Esophagus mucosa (tissue), 1 donor: ENCODE results near the gene FUT4. TPM values are rescaled to one million over a fixed set of nuclear protein-coding genes. Genes with fewer than 3 reads are reported as not detected.
"Not testable (repeated sequence)": the region's sequence is repeated elsewhere in the genome, so short reads cannot be mapped to it uniquely, and the experiment has no call there.

ENCODE experiments used
- ATAC-seq: fragments of 200-7000 bp; cut with Tn5 transposase; one replicate; pipeline ENCODE4 v1.9.1; 2020
- total RNA-seq: library from RNA; stranded (reverse); gene quantifications from one replicate; pipeline ENCODE4 v1.2.4, GENCODE V29; 2023
- donor health status: DM: yes; HTN: yes; CAD: no.

Gene FUT4
- total RNA-seq, 1 donor from 2014 or later = 1.4 TPM

DNA sequence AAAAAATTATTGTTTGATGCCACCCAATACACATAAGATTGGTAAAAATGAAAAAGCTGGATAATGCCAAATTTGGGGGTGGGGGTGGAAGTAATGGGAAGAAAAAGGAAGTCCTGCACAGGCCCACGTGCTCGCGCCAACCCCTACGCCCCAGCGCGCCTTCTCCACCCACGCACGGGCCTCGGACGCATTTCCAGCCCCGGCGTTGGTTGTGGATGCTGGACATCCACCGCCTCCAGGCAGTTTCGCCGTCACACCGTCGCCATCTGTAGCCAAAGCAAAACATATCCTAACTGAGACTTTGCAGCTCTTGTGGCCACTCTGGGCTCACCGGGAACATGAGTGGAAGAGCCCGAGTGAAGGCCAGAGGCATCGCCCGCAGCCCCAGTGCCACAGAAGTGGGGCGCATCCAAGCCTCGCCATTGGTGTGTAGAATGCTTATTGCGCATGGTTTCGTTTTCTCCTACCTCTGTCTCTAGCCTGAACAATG is 23.5 kb downstream of the FUT4 start, which contains the start of gene PIWIL4:
Gene PIWIL4, plus strand, starts transcription at position 188 of the 490 bp plus-strand sequence. Its CDS starts 151 bp downstream, at position 339.
- no peak for ATAC-seq

DNA sequence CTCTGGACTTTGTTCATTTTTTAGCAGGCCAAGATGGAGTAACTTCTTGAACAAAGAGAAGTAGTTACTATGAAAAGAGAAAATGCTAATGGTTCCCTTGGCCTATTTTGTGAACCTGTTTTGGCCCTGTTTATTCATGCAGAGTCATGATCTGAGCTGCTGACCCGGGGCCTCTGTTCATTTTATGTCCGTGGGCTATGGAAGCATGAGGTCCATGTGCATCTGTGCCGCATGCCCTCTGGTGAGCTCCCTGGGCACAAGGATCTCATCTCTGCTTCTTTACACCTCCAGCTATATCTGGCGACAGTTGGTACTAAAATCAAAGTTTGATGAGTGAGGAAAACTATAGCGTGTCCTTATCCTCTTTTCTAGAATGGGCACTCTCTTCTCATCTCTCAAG is 24.5 kb downstream of the FUT4 start:
- no peak for ATAC-seq

DNA sequence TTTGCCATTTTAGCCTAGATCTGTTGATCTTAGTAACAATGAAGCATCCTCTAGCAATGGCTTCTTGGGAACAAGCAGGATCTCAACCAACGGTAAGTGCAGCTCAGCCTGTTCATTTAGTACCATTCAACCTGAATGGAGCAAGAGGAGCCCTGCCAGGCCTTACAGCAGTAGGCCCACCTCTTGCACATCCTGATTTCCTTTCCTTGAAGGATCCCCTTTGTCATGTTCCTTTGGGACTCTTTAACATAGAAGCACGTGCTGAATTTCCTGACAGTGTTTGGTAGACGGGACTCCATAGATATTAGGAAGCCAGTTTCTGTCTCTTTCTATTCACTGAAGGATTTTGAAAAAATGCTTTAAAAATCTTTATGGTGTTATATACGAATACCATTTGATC is 25.0 kb downstream of the FUT4 start:
- ATAC-seq = no peak

DNA sequence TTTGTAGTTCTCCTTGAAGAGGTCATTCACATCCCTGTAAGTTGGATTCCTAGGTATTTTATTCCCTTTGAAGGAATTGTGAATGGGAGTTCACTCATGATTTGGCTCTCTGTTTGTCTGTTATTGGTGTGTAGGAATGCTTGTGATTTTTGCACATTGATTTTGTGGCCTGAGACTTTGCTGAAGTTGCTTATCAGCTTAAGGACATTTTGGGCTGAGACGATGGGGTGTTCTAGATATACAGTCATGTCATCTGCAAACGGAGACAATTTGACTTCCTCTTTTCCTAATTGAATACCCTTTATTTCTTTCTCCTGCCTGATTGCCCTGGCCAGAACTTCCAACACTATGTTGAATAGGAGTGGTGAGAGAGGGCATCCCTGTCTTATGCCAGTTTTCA is 29.3 kb downstream of the FUT4 start:
- ATAC-seq = not testable (repeated sequence)

DNA sequence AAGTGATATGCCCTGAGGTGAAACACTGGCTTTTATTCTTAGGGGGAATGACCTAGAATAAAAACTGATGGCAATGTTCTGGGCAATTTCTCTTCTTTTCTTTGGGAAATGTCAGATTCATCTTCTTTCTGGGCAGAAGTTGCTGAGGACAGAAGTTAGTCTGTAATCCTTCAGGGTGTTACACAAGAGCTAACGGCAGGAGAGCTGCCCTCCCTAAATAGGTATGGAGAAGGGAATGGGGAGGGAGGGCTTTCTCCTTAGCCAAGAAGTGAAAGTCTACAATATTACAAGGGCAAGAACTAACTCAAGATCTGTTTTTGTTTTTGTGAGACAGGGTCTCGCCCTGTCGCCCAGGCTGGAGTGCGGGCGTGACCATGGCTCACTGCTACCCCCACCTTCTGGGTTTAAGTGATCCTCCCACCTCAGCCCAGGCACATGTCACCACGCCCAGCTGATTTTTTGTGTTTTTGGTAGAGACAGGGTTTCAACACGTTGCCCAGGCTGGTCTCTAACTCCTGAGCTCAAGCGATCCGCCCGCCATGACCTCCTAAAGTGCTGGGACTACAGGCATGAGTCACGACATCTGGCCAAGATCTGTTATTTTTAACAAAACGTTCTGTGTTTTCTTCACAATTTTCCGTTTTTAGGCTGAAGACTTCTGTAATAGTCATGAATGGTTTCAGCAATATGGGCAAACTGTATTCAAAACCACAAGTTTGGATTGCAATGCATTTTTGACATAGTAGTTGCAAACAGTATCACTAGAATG is 30.7 kb downstream of the FUT4 start:
- ATAC-seq = no peak

DNA sequence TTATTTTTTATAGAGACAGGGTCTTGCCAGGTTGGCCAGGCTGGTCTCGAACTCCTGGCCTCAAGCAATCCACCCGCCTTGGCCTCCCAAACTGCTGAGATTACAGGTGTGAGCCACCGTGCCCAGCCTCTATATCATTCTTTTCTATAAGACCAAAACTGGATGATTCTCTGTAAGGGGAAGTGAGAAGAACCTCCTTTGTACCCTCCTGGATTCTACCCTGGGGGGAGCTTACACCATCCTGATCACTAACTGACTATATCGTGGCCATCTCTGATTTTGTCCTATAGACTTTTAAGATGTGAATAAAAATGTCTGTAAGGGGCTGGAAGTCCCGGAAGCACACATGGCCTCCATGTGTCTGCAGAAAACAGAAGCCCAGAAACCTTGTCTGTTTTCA is 32.6 kb downstream of the FUT4 start:
- no peak for ATAC-seq

DNA sequence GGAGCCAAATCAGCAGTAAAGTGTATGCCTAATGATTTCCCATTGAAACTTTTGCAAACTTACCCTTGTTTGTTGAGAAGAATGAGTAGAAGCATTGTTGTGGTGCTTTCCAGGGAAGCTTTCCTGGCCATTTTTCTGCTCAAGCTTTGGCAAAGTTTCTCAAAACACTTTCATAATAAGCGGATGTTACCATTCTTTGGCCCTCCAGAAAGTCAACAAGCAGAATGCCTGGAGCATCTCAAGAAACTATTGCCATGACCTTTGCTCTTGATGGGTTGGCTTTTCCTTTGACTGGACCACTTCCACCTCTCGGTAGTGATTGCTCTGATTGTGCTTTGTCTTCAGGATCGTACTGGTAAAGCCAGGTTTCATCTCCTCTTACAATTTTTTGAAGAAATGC is 34.1 kb downstream of the FUT4 start:
- ATAC-seq = no peak

DNA sequence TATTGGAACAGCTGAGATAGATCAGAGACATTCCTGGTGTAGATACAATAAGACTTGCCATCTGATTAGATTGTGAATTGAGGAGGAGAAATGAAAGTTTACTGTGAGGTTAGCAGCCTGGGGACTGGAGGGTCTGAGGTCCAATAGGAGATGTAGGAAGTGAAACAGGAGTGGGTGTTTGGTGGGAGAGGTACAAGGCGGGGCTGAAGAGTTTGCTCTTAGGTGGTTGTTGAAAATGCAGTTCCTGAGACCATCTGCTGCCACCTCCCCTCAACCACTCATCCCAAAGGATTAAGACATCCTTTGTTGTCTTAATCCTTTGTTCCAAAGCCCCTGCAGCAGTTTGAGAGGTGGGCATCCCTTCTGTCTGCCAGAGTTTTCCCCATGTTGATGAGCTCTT is 38.2 kb downstream of the FUT4 start:
- ATAC-seq = no peak

DNA sequence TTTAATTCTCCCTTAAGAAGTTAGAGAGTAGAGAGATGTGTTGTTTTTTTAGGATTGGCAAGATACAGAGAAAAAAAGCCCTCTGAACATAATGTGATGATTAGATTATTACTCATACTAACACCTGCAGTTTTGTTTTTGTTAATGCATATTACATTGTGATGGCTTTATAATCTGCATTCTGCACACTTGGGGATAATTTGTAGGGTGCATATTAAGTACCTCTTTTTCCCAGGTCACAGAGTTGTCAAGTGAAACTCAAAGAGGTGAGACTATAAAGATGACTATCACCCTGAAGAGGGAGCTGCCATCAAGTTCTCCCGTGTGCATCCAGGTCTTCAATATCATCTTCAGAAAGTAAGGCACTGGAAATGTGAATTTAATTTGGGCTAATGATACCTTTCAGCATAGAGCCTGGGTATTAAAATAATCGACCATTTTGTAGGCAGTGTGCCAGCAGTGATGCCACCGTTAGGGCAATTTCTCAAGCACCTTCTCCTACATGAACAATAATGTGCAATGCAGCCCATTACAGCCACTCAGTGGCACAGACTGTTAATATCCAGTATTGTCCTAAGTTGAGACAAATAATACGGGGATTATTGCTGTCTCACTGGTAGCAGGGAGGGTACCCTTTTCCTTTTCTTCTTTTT is 39.6 kb downstream of the FUT4 start:
- ATAC-seq = no peak

DNA sequence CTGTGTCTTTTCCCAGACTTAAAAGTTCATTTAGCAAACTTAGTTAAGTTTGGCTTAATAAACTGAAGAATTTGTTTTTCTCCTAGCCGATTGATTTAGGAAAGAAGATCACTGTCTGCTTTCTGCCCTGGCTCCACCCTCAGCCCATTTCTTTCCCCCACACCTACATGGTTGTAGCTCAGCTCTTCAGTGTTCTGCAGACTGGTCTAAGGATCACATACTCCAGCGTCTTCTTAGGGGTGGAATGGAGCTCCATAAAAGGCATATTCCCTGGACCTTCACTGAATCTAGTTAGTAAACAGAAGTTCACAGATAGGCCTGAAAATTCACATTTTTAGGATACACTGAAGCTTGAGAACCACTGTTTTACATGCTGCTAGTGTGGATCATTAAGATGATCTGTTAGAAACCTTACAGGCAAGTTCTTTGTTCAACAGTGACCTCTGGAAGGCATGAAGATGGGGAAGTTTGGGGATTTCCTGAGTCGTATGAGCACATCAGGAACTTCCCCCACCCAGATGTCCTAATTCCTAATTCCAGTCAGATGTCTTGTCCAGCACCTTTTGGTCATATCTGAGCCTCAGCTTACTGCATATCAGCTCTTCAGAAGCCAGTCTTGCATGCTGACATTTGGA is 40.3 kb downstream of the FUT4 start:
- ATAC-seq = no peak

DNA sequence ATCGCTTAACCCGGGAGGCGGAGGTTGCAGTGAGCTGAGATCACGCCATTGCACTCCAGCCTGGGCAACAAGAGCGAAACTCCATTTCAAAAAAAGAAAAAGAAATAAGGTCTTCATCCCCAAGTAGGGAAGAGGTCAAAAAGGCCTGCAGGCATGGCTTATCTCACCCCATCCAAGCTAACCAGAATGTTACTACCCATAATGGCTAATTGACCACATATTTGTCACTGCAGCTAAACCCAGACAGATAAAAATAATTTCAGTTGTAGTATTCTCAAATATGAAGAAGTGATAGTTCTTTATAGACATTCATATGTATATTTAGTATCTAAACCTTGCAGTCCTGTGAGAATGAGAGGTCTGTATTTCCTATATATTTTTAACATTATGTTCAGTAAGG is 41.3 kb downstream of the FUT4 start:
- ATAC-seq = no peak

DNA sequence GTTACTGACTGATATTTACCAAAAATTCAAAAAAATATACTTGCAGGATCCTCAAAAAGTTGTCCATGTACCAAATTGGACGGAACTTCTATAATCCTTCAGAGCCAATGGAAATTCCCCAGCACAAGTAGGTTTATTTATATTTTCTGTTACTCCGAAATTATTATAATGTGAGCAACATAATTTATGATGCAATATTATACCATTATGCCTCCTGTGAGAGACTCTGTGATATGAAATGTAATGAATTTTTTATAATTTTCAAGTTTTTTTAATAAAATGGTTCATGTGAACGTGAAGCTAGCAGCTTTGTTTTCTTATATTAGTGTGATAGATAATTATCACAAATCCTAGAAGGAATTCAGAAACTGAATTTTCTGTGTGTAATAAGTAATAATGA is 41.7 kb downstream of the FUT4 start:
- no peak for ATAC-seq

DNA sequence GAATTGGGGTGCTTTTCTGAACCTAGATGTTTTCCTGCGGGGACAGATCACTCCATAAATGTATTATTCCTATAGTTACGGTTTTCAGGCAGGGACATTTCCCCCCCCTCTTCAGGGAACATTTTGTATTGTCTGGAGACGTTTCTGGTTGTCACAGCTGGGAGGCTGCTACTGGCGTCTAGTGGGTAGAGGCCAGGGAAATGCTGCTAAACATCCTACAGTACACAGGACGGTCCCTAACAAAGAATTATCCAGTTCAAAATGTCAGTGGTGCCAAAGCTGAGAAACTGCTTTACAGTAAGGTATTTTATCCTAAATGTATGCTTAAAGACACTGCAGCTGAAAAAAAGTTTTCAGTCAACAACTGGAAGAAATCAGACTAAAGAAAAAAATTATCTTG is 42.8 kb downstream of the FUT4 start:
- ATAC-seq = no peak

DNA sequence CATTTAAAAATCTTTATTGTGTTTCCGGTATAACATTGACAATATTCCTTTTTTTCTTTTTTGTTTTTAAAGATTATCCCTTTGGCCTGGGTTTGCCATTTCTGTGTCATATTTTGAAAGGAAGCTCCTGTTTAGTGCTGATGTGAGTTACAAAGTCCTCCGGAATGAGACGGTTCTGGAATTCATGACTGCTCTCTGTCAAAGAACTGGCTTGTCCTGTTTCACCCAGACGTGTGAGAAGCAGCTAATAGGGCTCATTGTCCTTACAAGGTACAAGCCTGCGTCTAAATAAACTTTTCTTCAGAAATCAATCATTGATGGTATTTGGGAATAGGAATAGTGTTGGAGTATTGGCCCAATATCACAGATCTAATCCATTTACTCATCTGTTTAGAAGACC is 43.3 kb downstream of the FUT4 start:
- peak; percentile 56 for ATAC-seq

DNA sequence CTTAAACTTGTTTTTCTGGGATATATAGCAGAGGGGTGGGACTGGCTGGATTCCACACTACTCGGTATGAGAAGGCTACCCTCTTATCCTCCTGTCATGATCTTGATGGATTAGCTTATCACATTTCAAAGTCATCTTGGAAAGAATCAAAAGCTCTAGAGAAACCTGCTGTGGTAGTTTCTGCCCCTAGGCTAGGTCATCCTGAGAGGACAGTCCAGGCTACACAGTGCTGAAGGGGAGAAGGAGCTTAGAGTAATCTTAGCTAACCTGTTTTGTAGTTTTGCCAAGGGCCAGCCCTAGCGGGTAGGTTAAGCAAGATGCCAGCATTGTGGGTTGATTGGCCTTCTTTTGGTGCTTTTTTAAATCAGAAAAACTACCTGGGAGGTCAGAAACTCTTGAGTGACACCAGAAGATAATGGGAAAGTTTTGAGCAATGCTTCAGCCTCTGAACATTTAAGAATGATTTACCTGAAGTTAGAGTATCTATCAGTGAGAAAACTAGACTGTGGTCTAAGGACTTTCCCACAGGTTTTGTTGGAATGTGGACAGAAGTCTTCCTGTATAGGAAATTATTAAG is 44.7 kb downstream of the FUT4 start:
- peak; percentile 43 for ATAC-seq

DNA sequence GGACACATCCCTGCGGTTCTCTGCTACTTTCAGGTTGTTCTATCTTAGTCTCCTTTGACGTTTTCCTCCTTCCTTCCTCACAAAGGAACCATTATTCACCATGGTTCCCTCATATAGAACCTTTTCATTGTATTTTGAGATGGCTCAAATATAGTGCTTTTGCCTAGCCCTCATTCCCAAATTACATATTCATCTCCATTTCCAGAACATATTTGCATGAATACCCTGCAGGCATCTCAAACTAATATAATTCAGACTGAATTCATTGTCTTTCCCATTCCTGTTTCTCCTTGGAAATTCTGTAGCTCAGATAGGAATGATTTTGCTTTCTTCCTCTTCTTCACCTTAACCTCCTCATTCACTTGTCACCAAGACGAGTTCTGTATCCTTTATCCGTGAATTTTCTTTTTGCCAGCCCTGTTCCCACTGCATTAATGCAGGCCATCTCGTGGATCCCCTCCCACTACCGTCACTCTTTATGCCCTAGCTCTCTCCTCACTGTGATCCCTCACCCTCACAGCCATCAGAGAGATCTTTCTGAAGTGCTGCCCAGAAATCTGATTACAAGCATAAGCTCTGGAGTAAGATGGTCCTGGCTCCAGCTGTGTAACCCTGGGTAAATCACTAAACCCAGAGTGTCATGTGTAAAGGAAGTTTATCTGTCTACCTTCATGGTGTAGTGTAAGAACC is 46.8 kb downstream of the FUT4 start:
- ATAC-seq = no peak

DNA sequence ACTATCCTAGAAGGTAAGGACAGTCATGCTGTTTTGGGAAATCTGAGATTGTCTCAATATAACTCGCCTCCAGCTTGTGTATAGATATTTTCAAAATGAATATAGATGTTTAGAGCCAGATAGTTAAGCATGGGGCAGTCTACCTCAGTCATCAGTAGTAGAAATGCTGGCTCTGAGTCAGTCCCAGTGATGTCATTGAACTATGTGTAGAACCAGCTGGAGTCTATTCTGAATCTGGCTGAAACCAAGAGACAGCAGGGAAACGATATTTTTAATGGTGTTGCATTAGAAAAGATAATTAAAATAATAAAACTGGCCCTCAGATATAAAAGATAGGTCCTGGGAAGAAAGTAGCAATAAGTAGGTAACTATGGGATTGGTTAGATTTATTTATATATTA is 49.3 kb downstream of the FUT4 start:
- ATAC-seq = no peak

DNA sequence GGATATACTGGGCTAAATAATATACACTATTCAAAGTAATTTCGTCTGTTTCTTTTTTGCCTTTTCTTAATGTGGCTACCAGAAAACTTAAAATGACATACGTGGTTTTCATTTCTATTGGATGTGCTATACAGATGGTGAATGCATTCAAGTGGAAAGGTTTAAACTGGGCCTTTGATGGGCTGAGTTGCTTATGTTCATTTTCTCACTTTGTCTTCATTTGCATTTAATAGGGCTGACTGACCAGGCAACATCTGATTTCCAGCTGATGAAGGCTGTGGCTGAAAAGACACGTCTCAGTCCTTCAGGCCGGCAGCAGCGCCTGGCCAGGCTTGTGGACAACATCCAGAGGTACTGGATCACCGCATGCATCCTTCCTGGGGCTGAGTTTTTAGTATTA is 51.4 kb downstream of the FUT4 start:
- ATAC-seq = no peak

DNA sequence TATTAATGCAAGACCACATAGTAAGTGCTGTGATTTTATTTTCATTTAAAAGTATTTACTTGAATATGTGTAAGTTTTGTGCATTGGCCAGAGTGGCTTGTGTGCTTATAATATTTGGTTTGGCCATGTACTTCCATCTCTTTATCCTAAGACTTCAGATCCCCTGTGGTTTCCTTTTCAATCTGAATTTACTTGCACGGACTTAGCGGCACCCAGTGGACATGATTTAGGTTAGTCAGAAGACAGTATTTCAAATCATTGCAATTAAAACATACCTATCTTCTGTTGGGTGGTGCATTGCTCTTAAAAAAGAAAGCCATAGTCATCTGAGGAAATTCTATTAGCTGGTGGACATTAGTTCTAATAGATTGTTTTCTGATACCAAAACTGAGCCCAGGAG is 54.2 kb downstream of the FUT4 start:
- no peak for ATAC-seq
